ENCODE measurements around the gene EEF1AKMT2.

DNA sequence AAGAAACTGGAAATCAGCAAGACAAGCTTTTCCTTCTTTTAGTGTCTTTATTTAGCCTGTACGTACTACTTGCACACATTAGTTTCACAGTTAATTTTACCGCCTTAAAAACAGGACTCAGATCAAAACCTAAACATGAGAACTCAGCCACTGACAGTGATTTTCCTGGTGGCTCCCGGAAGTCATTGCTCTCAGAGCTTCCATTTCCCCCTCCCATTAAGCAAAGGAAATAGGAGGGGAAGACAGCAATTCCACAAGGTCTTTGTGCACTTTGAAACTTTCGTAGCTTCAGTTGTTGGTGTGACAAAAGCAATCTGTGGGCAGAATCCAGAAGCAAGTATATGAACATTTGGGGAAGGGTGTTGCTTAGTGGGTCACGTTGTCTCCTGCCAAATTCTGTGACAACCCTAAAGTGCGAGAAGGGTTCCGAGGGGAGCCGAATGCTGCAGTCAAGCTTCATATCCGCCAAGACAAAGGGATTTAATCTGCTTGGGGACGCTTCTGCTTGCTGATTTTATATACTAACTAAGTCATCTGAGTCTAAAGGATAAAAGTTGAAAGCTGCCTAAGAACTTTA lies 77.9 kb downstream of the EEF1AKMT2 start:
- TF ChIP-seq, protein P1, sequence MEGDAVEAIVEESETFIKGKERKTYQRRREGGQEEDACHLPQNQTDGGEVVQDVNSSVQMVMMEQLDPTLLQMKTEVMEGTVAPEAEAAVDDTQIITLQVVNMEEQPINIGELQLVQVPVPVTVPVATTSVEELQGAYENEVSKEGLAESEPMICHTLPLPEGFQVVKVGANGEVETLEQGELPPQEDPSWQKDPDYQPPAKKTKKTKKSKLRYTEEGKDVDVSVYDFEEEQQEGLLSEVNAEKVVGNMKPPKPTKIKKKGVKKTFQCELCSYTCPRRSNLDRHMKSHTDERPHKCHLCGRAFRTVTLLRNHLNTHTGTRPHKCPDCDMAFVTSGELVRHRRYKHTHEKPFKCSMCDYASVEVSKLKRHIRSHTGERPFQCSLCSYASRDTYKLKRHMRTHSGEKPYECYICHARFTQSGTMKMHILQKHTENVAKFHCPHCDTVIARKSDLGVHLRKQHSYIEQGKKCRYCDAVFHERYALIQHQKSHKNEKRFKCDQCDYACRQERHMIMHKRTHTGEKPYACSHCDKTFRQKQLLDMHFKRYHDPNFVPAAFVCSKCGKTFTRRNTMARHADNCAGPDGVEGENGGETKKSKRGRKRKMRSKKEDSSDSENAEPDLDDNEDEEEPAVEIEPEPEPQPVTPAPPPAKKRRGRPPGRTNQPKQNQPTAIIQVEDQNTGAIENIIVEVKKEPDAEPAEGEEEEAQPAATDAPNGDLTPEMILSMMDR (IDR thresholded peaks at IDR 0.05): no peak
- no peak for TF ChIP-seq POLR2A (IDR thresholded peaks at IDR 0.05)
